Astrocyte of the cerebellum (primary cell): ENCODE measurements around the gene SLC17A9.

Source experiments
- DNase-seq: peaks from one replicate; pipeline ENCODE4 v3.0.0-alpha.2; 2011; ENCODE audit warnings: low read depth
- H3K4me3 ChIP-seq: 2 replicates; pipeline ENCODE4 v1.5.1; 2011; ENCODE audit warnings: mild to moderate bottlenecking, low read depth, low read length, moderate library complexity
- in situ Hi-C: cut with HindIII; loops from 2 replicates; pipeline ENCODE4 v1.10.0; 2017; ENCODE audit warnings: low sequenced_read_pairs
- TF ChIP-seq, protein P1 (sequence below): IDR thresholded peaks from 2 replicates; pipeline ENCODE4 v1.5.1; 2012; ENCODE audit warnings: low read length, low read depth, moderate library complexity, mild to moderate bottlenecking; ENCODE audit errors: missing control alignments

SLC17A9 gene

DNA sequence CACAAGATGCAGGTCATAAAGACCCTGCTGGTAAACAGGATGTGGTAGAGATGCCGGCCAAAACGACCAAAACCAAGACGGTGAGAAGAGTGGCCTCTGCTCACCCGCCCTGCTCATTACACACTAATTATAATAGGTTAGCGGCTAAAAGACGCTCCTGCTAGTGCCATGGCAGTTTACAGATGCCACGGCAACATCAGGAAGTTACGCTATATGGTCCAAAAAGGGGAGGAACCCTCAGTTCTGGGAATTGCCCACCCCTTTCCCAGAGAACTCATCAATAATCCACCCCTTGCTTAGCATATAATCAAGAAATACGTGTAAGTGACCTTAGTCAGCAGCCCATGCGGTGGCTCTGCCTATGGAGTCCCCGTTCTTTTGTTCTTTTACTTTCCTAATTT lies 36.7 kb downstream of the SLC17A9 start:
- DNase-seq = no peak
- no peak overlapping the region for H3K4me3 ChIP-seq
- in situ Hi-C loops = no loop called here
- TF ChIP-seq, protein P1, sequence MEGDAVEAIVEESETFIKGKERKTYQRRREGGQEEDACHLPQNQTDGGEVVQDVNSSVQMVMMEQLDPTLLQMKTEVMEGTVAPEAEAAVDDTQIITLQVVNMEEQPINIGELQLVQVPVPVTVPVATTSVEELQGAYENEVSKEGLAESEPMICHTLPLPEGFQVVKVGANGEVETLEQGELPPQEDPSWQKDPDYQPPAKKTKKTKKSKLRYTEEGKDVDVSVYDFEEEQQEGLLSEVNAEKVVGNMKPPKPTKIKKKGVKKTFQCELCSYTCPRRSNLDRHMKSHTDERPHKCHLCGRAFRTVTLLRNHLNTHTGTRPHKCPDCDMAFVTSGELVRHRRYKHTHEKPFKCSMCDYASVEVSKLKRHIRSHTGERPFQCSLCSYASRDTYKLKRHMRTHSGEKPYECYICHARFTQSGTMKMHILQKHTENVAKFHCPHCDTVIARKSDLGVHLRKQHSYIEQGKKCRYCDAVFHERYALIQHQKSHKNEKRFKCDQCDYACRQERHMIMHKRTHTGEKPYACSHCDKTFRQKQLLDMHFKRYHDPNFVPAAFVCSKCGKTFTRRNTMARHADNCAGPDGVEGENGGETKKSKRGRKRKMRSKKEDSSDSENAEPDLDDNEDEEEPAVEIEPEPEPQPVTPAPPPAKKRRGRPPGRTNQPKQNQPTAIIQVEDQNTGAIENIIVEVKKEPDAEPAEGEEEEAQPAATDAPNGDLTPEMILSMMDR = no peak

DNA sequence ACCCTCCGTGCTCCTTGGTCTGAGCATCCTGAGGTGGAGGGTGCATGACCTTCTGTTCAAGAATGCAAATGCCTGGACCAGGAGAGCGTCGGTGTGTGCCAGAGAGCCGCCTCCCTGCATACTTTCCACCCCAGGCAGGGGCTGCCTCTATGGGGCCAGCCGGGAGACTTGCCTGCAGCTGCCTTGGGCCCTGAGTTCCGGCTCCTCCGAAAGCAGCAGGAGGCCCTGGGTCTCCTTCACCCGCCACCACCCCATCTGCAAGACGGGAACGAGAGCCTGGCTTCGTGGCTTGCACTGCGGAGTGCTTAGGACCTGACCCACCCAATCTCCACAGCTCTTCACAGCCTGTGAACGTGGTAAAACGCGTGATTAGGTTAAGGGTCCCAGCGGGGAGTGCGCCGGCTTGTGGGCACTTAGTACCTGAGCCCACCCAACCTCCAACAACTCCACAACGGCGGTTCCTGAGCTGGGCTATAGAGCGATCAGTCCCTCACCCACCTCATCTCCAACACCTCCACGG lies 37.9 kb downstream of the SLC17A9 start:
- TF ChIP-seq, protein P1 = no peak
- no peak for DNase-seq
- no peak overlapping the region for H3K4me3 ChIP-seq
- in situ Hi-C loops = no loop called here

DNA sequence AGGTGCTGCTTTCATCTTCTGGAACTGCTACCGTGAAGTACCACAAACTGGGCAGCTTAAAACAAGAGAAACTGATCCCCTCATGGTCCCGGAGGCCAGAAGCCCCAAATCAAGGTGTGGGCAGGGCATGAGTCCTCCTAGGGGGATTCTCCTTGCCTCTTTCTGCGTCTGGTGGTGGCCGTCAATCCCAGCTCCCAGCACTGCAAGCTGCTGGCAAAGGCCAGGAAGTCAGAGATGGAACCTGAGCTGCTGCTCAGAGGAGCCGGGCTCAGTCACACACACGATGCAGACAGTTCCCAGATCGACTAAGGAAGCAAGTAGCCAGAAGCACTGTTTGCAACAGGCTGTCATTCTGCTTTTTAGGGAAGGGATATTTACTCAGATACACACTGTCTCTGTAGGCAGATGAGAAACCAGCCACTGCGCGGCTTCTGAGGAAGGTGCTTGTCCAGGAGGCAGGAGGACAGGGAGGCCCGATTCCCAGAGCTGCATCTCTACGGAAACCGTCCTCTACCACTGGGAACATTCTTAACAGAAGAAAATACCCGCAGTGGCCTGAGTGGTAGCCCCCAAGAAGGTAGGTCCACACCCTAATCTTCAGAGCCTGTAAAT lies 38.8 kb downstream of the SLC17A9 start:
- H3K4me3 ChIP-seq = no peak overlapping the region
- TF ChIP-seq, protein P1 = no peak
- in situ Hi-C loops = no loop called here
- no peak for DNase-seq

DNA sequence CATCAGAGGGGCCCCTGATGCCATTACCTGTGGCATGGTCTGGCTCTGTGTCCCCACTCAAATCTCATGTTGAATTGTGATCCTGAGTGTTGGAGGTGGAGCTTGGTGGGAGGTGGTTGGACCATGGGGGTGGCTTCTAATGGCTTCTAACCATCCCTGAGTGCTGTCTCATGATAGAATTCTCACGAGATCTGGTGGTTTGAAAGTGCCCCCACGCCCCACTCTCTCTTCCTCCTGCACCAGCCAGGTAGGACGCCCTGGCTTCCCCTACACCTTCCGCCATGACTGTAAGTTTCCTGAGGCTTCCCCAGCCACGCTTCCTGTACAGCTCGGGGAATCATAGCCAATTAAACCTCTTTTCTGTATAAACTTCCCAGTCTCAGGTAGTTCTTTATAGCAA lies 39.4 kb downstream of the SLC17A9 start:
- TF ChIP-seq, protein P1 = no peak
- in situ Hi-C loops = no loop called here
- no peak for DNase-seq
- H3K4me3 ChIP-seq = no peak overlapping the region

DNA sequence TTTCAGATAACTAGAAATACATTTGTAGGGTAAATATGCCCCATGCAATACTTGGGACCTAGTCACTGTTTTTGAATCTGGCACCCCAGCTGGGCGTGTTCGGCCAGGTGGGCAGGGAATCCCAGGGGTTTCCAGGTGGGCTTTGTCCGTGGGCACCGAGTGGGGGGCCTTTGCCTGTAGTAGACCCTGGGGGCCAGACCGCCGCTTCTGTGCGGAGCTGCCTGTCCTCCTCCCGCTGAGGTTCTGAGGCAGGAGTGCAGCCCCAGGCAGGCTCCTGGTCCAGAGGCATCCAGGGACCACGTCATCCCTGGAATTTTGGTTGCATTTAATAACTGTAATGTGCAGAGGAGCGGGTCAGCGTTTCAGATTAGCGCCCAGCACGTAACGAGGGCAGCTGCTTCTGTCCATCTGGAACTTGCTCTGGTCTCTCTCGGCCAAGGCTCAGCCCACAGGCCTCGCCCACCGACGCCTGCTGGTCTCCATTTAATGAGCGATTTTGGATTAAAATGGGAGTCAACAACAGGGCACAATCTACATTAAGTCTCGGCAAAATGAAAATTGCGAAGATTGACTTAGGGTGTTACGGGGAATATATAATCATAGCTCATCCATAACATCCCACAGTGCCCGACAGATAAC lies 41.5 kb downstream of the SLC17A9 start:
- TF ChIP-seq, protein P1 = no peak
- H3K4me3 ChIP-seq = no peak overlapping the region
- no peak for DNase-seq
- in situ Hi-C loops = no loop called here

DNA sequence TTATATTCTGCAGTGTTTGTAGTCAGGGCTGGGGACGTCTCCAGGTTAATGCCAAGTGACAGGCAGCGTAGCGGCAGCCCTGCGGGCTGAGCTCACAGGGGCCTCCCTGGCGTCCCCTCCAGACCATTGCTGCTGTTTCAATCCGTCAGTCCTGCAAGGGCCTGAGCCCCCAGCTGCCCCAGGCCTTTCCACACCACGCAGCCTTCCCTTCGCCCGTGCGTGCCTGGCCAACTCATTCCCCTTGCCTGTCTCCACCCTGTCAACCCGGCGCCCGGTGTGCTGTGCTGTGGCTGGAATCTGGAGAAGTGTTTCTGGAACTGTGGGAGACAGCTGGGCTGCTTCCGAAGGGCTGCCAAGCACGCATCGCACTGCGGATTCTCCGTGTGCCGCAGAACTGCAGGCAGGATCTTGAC lies 42.4 kb downstream of the SLC17A9 start:
- in situ Hi-C loops = no loop called here
- no peak for DNase-seq
- TF ChIP-seq, protein P1 = no peak
- no peak overlapping the region for H3K4me3 ChIP-seq
